ENCODE measurements around the gene CAPZA1. TPM values are rescaled to one million over a fixed set of nuclear protein-coding genes. Genes with fewer than 3 reads are reported as not detected.

CAPZA1 gene
- total RNA-seq, 2 donors from 2014 or later = 284 to 302 TPM

DNA sequence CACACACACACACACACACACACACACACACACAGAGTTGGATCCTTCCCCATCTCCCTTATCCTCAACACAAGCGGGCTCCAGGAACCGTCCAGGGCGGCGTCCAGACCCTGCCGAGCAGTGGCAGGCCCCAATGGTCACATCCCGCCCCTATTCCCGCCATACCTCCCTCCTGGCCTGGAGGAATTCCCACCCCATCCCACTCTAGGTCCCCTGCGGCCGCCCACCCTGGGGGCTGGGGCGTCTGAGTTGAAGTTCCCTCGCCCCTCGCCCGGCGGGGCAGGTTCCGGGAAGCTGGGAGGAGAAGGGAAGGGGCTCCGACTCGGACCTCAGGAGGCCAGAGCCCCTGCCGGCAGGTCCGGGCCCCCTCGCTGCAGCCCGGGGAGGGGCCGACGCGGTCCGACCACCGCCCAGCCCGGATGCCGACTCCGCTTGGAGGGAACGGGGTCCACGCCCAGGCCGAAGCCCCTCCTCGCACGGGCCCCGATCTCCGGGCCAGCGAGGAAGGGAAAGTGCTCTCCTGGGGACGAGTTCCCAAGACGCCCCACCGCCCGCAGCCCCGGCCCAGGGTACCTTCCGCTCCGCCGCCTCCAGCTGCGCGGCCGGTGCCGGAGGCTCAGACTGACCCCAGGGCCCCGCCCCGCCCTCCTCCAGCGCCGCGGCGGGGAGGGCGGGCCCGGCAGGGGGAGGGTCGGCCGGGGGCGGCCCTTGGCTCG lies 87.0 kb downstream of the CAPZA1 start, which contains the start of gene RHOC:
Gene RHOC, minus strand, starts transcription at position 623 of the 716 bp plus-strand sequence. CDS start 3,328 bp downstream, outside the sequence.
- Mint-ChIP-seq H3K9me3 (no peaks in the 10 kb centered on the region), H3K4me3 (peak within 1 kb of the TSS; percentile 79), H3K27me3 (no peaks in the 10 kb centered on the region), H3K36me3 (ENCODE audit: low read depth) (peaks cover 11% of the 10 kb centered on the region), H3K27ac (peak within 1 kb of the TSS; percentile 48), H3K4me1 (peaks cover 33% of the 10 kb centered on the region)
- ATAC-seq (replicated peaks) = peak; percentile 56

DNA sequence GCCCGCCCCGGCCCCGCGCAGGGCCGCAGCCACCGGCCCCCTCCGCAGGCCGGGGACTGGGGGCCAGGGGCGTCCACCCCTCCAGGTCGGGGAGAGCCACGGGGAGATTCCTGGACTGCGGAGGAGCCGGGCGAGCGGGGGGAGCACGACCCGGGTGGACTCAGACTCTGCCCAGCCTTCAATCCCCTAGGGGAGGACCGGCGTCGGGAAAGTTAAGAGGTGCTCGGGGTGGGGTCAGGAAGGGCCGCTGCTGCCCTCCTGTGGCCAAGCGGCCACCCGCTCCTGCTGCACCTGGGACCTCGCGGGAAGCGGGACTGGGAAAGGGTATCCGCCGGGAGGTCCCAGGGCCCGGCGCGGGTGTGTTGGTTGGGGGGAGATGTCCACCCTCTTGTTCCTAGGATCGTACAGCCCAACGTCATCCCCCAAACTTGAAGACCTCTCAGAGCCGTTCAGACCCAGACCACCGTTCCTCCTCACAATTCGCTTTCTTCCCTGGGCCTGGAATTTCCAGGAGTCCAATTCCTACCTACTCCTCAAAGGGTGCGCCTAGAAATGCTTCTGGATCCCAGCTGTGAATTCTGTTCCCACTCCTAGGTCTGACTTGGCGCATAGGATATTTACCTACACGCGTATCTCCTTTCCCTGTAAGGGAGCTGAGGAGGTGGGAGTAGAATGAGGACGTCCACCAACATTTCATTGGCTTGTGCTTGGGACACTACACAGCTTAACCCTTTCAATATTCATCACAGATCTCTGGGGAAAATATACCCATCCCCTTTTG lies 87.8 kb downstream of the CAPZA1 start:
- H3K4me3 Mint-ChIP-seq = peak overlapping the region; percentile 67
- peak; percentile 62 for ATAC-seq (replicated peaks)
- peaks cover 25% of the 10 kb centered on the region for H3K4me1 Mint-ChIP-seq
- peaks cover 3% of the 10 kb centered on the region for H3K36me3 Mint-ChIP-seq (ENCODE audit: low read depth)
- no peaks in the 10 kb centered on the region for H3K27me3 Mint-ChIP-seq
- peak overlapping the region; percentile 48 for H3K27ac Mint-ChIP-seq
- no peaks in the 10 kb centered on the region for H3K9me3 Mint-ChIP-seq

GRCh38 chr1:112708002-112708448 lies 88.4 kb downstream of the CAPZA1 start:
- ATAC-seq (replicated peaks) = no peak
- Mint-ChIP-seq H3K4me1 (peaks cover 23% of the 10 kb centered on the region), H3K27ac (no peak overlapping the region), H3K36me3 (ENCODE audit: low read depth) (no peaks in the 10 kb centered on the region), H3K4me3 (peak overlapping the region; percentile 67), H3K27me3 (no peaks in the 10 kb centered on the region), H3K9me3 (no peaks in the 10 kb centered on the region)

DNA sequence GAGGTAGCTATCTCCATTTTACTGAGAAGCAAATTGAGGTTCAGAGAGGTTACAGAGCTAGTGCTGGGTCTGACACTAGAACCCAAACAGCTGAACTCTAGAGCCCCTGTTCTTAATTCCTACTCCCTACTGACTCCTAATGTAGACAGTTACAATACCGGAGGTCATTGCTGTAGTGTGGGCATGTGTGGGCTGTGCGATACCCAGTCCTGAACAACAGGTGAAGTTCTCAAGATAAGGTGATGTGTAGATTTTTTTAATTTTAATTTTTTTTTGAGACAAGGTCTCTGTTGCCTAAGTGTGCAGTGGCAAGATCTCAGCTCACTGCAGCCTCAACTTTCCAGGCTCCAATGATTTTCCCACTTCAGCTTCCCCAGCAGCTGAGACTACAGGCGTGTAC lies 88.9 kb downstream of the CAPZA1 start:
- Mint-ChIP-seq H3K27me3 (no peaks in the 10 kb centered on the region), H3K27ac (no peak overlapping the region), H3K9me3 (no peaks in the 10 kb centered on the region)

DNA sequence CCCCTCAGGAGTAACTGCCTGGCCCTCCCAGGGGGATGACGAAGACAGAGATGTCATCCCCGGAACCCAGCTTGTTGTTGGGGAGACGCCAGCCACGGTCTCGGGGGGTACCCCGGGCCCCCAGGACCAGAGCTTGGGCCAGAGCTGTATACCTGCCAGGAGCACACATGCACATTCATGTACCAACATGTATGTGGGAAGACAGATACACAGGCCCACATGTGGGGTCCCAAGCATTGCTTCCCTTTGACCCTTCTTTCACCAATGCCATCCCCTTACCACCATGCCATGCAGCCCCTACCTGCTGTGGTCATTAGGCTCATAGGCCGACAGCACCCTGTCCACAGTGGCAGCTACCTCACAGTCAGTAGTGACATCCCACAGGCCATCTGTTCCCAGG lies 90.5 kb downstream of the CAPZA1 start:
- ATAC-seq (replicated peaks) = no peak
- Mint-ChIP-seq H3K36me3 (ENCODE audit: low read depth) (no peaks in the 10 kb centered on the region), H3K9me3 (no peaks in the 10 kb centered on the region), H3K27ac (no peak overlapping the region), H3K4me1 (peaks cover 16% of the 10 kb centered on the region), H3K27me3 (peaks cover 4% of the 10 kb centered on the region), H3K4me3 (no peak overlapping the region)

More for the DNA sequence above, 88.9 kb downstream of the CAPZA1 start:
- Mint-ChIP-seq H3K4me1 (peaks cover 23% of the 10 kb centered on the region), H3K36me3 (ENCODE audit: low read depth) (no peaks in the 10 kb centered on the region), H3K4me3 (peak overlapping the region; percentile 67)
- no peak for ATAC-seq (replicated peaks)

GRCh38 chr1:112710586-112710985 lies 91.0 kb downstream of the CAPZA1 start:
- H3K4me1 Mint-ChIP-seq = peaks cover 11% of the 10 kb centered on the region
- H3K36me3 Mint-ChIP-seq (ENCODE audit: low read depth) = no peaks in the 10 kb centered on the region
- ATAC-seq (replicated peaks) = no peak
- peaks cover 4% of the 10 kb centered on the region for H3K27me3 Mint-ChIP-seq
- H3K9me3 Mint-ChIP-seq = no peaks in the 10 kb centered on the region
- H3K27ac Mint-ChIP-seq = no peak overlapping the region
- H3K4me3 Mint-ChIP-seq = no peak overlapping the region

- Mint-ChIP-seq H3K4me1 (peaks cover 10% of the 10 kb centered on the region), H3K9me3 (no peaks in the 10 kb centered on the region), H3K27me3 (peaks cover 4% of the 10 kb centered on the region), H3K27ac (no peak overlapping the region), H3K36me3 (ENCODE audit: low read depth) (no peaks in the 10 kb centered on the region), H3K4me3 (no peak overlapping the region)
- ATAC-seq (replicated peaks) = no peak
These were observed 91.4 kb downstream of the CAPZA1 start for GRCh38 chr1:112711041-112711440.

DNA sequence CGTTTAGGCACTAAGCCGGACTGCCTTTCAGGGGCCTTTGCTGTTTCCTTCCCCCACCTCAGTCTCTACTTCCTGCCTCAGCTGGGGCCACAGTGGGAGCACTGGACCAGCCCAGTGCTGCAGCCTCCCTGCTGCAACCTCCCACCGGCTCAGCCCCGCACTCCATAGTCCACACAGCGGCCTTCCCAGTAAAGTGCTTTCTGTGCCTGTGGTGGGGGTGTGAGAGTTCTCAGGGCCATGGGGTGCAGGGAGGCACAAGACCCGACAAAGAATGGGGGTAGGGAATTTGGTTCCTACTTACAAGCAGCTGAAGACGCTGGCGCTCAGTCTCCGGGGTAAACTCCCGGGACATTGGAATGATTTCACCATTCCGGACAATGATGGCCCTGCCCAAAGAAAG lies 92.0 kb downstream of the CAPZA1 start:
- no peak for ATAC-seq (replicated peaks)
- H3K27ac Mint-ChIP-seq = no peak overlapping the region
- no peaks in the 10 kb centered on the region for H3K36me3 Mint-ChIP-seq (ENCODE audit: low read depth)
- peaks cover 10% of the 10 kb centered on the region for H3K4me1 Mint-ChIP-seq
- no peak overlapping the region for H3K4me3 Mint-ChIP-seq
- peaks cover 4% of the 10 kb centered on the region for H3K27me3 Mint-ChIP-seq
- H3K9me3 Mint-ChIP-seq = no peaks in the 10 kb centered on the region

DNA sequence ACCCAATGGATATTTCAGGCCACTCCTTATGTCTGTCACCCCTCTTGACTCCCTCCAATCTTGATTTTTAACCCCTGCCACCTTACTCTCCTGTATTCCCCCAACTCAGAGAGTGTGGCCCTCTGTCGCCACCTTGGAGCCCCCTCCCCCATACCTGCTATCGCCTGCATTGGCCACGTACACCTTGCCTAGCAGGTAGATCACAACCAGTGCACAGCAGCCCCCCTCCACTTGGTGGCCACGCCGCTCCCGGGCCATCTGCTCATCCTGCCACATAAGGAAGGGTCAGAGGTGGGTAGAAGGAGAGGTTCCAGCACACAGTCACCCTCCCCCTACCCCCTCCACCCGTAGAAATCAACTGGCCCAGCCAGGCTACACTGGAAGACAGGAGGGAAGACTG lies 92.6 kb downstream of the CAPZA1 start:
- H3K36me3 Mint-ChIP-seq (ENCODE audit: low read depth) = no peaks in the 10 kb centered on the region
- H3K27me3 Mint-ChIP-seq = peaks cover 4% of the 10 kb centered on the region
- no peak overlapping the region for H3K4me3 Mint-ChIP-seq
- ATAC-seq (replicated peaks) = no peak
- no peaks in the 10 kb centered on the region for H3K9me3 Mint-ChIP-seq
- H3K27ac Mint-ChIP-seq = no peak overlapping the region
- H3K4me1 Mint-ChIP-seq = peaks cover 10% of the 10 kb centered on the region

GRCh38 chr1:112712701-112713128 lies 93.1 kb downstream of the CAPZA1 start:
- H3K27me3 Mint-ChIP-seq = peaks cover 4% of the 10 kb centered on the region
- H3K27ac Mint-ChIP-seq = no peak overlapping the region
- no peak overlapping the region for H3K4me3 Mint-ChIP-seq
- no peaks in the 10 kb centered on the region for H3K9me3 Mint-ChIP-seq
- peaks cover 10% of the 10 kb centered on the region for H3K4me1 Mint-ChIP-seq
- no peaks in the 10 kb centered on the region for H3K36me3 Mint-ChIP-seq (ENCODE audit: low read depth)
- ATAC-seq (replicated peaks) = no peak

- peaks cover 4% of the 10 kb centered on the region for H3K27me3 Mint-ChIP-seq
- peak overlapping the region; percentile 75 for H3K4me3 Mint-ChIP-seq
- H3K36me3 Mint-ChIP-seq (ENCODE audit: low read depth) = no peaks in the 10 kb centered on the region
These were observed 94.1 kb downstream of the CAPZA1 start for GRCh38 chr1:112713466-112714312.

GRCh38 chr1:112714313-112715263 lies 95.0 kb downstream of the CAPZA1 start:
- peaks cover 4% of the 10 kb centered on the region for H3K27me3 Mint-ChIP-seq
- H3K4me3 Mint-ChIP-seq = peak overlapping the region; percentile 75
- no peak overlapping the region for H3K27ac Mint-ChIP-seq
- no peak for ATAC-seq (replicated peaks)
- H3K4me1 Mint-ChIP-seq = peaks cover 6% of the 10 kb centered on the region
- no peaks in the 10 kb centered on the region for H3K36me3 Mint-ChIP-seq (ENCODE audit: low read depth)
- H3K9me3 Mint-ChIP-seq = no peaks in the 10 kb centered on the region

More at GRCh38 chr1:112713466-112714312, 94.1 kb downstream of the CAPZA1 start:
- no peaks in the 10 kb centered on the region for H3K9me3 Mint-ChIP-seq
- H3K27ac Mint-ChIP-seq = no peak overlapping the region
- peaks cover 10% of the 10 kb centered on the region for H3K4me1 Mint-ChIP-seq
- no peak for ATAC-seq (replicated peaks)

- Mint-ChIP-seq H3K9me3 (no peaks in the 10 kb centered on the region), H3K27ac (peak within 1 kb of the TSS; percentile 36), H3K4me3 (peak within 1 kb of the TSS; percentile 84), H3K36me3 (ENCODE audit: low read depth) (no peaks in the 10 kb centered on the region), H3K27me3 (peaks cover 4% of the 10 kb centered on the region), H3K4me1 (peaks cover 4% of the 10 kb centered on the region)
- ATAC-seq (replicated peaks) = peak; percentile 86
These were observed 95.8 kb downstream of the CAPZA1 start, which contains the start of gene PPM1J for GRCh38 chr1:112715264-112716053. Gene PPM1J (minus strand): TSS chr1:112715332. CDS start chr1:112715301, 31 bp downstream.
